ENCODE results near the gene CISD1. TPM values are rescaled to one million over a fixed set of nuclear protein-coding genes. Genes with fewer than 3 reads are reported as not detected.
"Not testable (repeated sequence)": the region's sequence is repeated elsewhere in the genome, so short reads cannot be mapped to it uniquely, and the experiment has no call there.

The CISD1 gene
- total RNA-seq, 3 donors from 2014 or later, result 9.9 to 27.2 (median 13.2) TPM

DNA sequence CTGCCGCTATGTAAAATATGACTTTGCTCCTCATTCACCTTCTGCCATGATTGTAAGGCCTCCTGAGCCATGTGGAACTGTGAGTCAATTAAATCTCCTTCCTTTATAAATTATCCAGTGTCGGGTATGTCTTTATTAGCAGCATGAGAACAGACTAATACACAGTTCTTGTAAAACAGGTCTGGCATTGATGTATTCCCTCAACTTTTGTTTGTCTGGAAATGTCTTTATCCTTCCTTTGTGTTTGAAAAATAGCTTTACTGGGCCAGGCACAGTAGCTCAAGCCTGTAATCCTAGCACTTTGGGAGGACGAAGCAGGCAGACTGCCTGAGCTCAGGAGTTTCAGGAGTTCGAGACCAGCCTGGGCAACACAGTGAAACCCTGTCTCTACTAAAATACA is 15.8 kb upstream of the CISD1 start:
- H3K4me3 ChIP-seq, result no peak overlapping the region
- H3K4me1 ChIP-seq, result no peaks in the 10 kb centered on the region
- intact Hi-C loops (cut with DNase I; ENCODE audit: low total_unique reads), result no loop called here
- no peaks in the 10 kb centered on the region for H3K9me3 ChIP-seq
- H3K27me3 ChIP-seq, result no peaks in the 10 kb centered on the region
- no peak for TF ChIP-seq POLR2AphosphoS5 (IDR thresholded peaks at IDR 0.05)
- H3K27ac ChIP-seq, result no peak overlapping the region
- no peak for DNase-seq (ENCODE audit: low spot score in 2 of 2)
- no peaks in the 10 kb centered on the region for H3K36me3 ChIP-seq

DNA sequence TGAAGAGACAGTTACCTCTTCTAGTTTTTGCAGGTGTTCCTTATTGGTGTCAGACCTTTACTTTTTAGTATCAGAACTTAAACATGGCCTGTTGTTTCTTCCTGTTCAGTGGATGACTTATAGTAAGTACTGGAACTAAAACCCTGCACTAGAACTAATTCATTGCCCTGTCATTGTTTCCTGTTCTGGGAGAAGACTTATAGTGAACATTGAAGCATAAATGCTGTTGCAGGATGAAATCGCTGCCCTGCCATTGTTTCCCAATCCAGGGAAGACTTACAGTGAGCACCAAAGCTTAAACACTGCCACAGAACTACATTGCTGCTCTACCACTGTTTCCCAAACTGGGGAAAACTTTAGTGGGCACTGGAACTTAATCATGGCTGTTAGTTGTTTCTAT is 14.3 kb upstream of the CISD1 start:
- no peaks in the 10 kb centered on the region for H3K9me3 ChIP-seq
- intact Hi-C loops (cut with DNase I; ENCODE audit: low total_unique reads), result no loop called here
- TF ChIP-seq, protein P1, sequence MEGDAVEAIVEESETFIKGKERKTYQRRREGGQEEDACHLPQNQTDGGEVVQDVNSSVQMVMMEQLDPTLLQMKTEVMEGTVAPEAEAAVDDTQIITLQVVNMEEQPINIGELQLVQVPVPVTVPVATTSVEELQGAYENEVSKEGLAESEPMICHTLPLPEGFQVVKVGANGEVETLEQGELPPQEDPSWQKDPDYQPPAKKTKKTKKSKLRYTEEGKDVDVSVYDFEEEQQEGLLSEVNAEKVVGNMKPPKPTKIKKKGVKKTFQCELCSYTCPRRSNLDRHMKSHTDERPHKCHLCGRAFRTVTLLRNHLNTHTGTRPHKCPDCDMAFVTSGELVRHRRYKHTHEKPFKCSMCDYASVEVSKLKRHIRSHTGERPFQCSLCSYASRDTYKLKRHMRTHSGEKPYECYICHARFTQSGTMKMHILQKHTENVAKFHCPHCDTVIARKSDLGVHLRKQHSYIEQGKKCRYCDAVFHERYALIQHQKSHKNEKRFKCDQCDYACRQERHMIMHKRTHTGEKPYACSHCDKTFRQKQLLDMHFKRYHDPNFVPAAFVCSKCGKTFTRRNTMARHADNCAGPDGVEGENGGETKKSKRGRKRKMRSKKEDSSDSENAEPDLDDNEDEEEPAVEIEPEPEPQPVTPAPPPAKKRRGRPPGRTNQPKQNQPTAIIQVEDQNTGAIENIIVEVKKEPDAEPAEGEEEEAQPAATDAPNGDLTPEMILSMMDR (IDR thresholded peaks at IDR 0.05), result no peak
- no peak for TF ChIP-seq POLR2AphosphoS5 (IDR thresholded peaks at IDR 0.05)
- TF ChIP-seq POLR2A (IDR thresholded peaks at IDR 0.05), result no peak

DNA sequence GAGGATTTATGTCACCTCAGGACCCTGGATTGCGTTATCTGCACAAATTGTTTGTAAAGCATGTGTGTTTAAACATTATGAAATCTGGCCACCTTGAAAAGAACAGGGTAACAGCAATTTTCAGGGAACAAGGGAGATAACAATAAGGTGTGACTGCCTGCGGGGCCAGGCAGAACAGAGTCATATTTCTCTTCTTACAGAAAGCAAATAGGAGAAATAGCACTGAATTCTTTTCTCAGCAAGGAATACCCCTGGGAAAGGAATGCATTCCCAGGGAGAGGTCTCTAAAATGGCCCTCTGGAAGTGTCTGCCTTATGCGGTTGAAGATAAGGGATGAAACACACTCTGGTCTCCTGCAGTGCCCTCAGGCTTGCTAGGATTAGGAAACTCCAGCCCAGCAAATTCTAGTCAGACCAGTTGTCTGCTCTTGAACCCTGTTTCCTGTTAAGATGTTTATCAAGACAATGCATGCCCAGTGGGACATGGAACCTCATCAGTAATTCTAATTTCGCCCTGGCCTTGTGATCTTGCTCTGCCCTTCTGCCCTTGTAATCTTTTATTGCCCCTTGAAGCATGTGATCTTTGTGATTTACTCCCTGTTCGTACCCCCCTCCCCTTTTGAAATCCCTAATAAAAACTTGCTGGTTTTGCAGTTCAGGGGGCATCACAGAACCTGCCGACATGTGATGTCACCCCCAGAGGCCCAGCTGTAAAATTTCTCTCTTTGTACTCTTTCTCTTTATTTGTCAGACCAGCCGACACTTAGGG is 12.8 kb upstream of the CISD1 start:
- H3K27me3 ChIP-seq; H3K36me3 ChIP-seq; H3K9me3 ChIP-seq; H3K4me1 ChIP-seq; H3K4me3 ChIP-seq; DNase-seq (ENCODE audit: low spot score in 2 of 2); intact Hi-C loops (cut with DNase I; ENCODE audit: low total_unique reads); H3K27ac ChIP-seq: not testable (repeated sequence)

More for the DNA sequence above, 14.3 kb upstream of the CISD1 start:
- Histone ChIP-seq H3K27ac (no peak overlapping the region), H3K27me3 (no peaks in the 10 kb centered on the region), H3K36me3 (no peaks in the 10 kb centered on the region), H3K4me3 (no peak overlapping the region), H3K4me1 (no peaks in the 10 kb centered on the region)
- no peak for DNase-seq (ENCODE audit: low spot score in 2 of 2)

DNA sequence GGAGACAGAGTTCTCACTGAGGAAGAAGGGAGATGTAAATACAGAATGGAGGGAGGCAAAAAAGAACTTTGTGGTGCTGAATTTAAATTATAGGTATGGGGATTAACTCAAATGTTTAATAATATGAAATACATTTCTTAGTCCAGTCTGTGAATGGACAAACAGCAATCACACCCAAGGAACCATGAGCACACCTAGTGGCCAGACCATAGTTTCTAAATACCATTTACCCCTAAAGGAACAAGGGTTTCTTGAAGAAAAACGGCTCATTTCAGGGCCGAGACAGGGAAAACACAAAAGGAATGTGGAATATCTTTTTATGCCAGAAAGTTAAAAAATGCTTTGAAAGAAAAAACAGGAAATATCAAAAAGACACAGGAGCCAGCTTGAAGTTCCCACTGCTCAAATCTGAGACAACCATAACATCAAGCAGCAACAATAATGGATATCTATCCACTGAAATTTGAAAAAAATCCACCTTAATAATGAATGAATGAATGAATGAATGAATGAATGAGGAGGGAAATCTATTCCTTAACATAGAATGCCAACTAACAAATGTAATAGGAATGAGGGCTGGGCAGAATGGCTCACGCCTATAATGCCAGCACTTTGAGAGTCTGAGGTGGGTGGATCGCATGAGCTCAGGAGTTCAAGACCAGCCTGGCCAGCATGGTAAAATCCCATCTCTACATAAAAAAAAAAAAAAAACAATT is 9.8 kb upstream of the CISD1 start:
- DNase-seq (ENCODE audit: low spot score in 2 of 2), result no peak
- Histone ChIP-seq H3K4me1 (no peaks in the 10 kb centered on the region), H3K36me3 (no peaks in the 10 kb centered on the region), H3K4me3 (no peak overlapping the region), H3K27ac (no peak overlapping the region), H3K27me3 (no peaks in the 10 kb centered on the region), H3K9me3 (no peaks in the 10 kb centered on the region)
- intact Hi-C loops (cut with DNase I; ENCODE audit: low total_unique reads), result no loop called here
- TF ChIP-seq POLR2AphosphoS5 (IDR thresholded peaks at IDR 0.05) (no peak), POLR2A (IDR thresholded peaks at IDR 0.05) (no peak)
- TF ChIP-seq, protein P1 (IDR thresholded peaks at IDR 0.05), result no peak

DNA sequence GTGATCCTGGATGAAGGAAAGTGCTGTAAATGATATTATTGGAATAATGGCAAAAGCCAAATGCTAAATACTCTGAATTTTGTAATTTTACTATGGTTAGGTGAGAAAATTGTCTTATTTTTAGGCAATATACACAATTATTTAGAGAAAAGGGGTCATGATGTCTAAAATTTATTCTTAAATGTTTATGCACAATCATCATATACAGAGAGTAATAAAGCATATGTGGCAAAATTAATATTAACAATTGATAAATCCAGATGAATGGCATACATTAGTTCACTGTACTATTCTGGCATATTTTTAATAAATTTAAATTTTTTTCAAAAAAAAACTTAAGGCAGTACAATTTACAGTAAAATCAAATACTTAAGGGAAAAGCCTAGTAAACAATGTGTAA is 8.6 kb upstream of the CISD1 start:
- no peak for DNase-seq (ENCODE audit: low spot score in 2 of 2)
- TF ChIP-seq, protein P1 (IDR thresholded peaks at IDR 0.05), result no peak
- TF ChIP-seq POLR2A (IDR thresholded peaks at IDR 0.05) (no peak), POLR2AphosphoS5 (IDR thresholded peaks at IDR 0.05) (no peak)
- Histone ChIP-seq H3K4me3 (no peak overlapping the region), H3K27ac (no peak overlapping the region), H3K4me1 (peaks cover 0 to 2% of the 10 kb centered on the region in 2 donors), H3K36me3 (no peaks in the 10 kb centered on the region), H3K27me3 (no peaks in the 10 kb centered on the region), H3K9me3 (no peaks in the 10 kb centered on the region)
- intact Hi-C loops (cut with DNase I; ENCODE audit: low total_unique reads), result no loop called here

DNA sequence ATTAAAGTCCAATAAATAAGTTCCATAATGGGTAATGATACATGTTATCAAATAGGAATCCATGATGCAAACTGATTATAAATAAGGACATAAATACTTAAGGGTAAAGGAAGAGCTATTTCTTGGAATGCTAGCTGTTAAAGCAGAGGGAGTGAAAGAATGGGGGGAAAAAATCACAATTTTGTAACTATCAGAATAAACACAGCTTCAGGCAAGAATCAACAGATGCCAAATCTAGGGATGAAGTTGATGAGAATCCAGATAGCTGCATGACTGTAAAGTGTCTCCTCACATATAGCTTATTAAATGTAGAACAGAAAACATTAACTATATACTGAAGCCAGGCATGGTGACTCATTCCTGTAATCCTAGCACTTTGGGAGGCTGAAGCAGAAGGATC is 6.2 kb upstream of the CISD1 start:
- Histone ChIP-seq H3K27me3 (no peaks in the 10 kb centered on the region), H3K9me3 (no peaks in the 10 kb centered on the region), H3K27ac (no peak overlapping the region), H3K4me1 (peaks cover 0 to 5% of the 10 kb centered on the region in 2 donors), H3K36me3 (no peaks in the 10 kb centered on the region), H3K4me3 (no peak overlapping the region)
- TF ChIP-seq, protein P1 (IDR thresholded peaks at IDR 0.05), result no peak
- no peak for TF ChIP-seq POLR2AphosphoS5 (IDR thresholded peaks at IDR 0.05)
- no peak for TF ChIP-seq POLR2A (IDR thresholded peaks at IDR 0.05)
- intact Hi-C loops (cut with DNase I; ENCODE audit: low total_unique reads), result no loop called here
- no peak for DNase-seq (ENCODE audit: low spot score in 2 of 2)

Data from breast epithelium (tissue), 4 donors.